Motor neuron (in vitro differentiated cells): ENCODE data around the gene ZBTB8A. TPM values are rescaled to one million over a fixed set of nuclear protein-coding genes. Genes with fewer than 3 reads are reported as not detected.
A peak's percentile ranks its signal among the peaks of the same experiment; 100 is the strongest.

Experiments
- ATAC-seq, 8 experiments: fragments of 200-7000 bp; cut with Tn5 transposase; replicated peaks in 6 of 8; 2 replicates each; pipeline ENCODE4 v1.8.0; 2021; ENCODE audit warnings: mild to moderate bottlenecking in 8 of 8, moderate library complexity in 8 of 8
- H3K27ac ChIP-seq, 2 donors: fragments of 250-450 bp; sonication (Bioruptor Pico); 2 replicates each; pipeline ENCODE4 v1.9.0; 2021; ENCODE audit warnings: antibody characterized with exemption in 2 of 2, mild to moderate bottlenecking in 2 of 2, moderate library complexity in 1 of 2
- H3K4me1 ChIP-seq, 2 donors: fragments of 250-450 bp; sonication (Bioruptor Pico); replicated peaks in 1 of 2; 2 replicates each; pipeline ENCODE4 v1.6.1; 2021; ENCODE audit warnings: antibody characterized with exemption in 2 of 2, mild to moderate bottlenecking in 2 of 2, moderate library complexity in 1 of 2
- H3K4me3 ChIP-seq, 5 donors: fragments of 250-450 bp; sonication (Bioruptor Pico); 2 replicates each; pipeline ENCODE4 v1.9.0; 2021; ENCODE audit warnings: antibody characterized with exemption in 5 of 5, mild to moderate bottlenecking in 5 of 5, moderate library complexity in 4 of 5
- WGBS, 10 experiments: fragments of 450-650 bp; shearing (Covaris generic); methylation state at CpG; one replicate each; pipeline ENCODE4 v1.0.0; 2022; 5-methylcytosine and 5-hydroxymethylcytosine counted together
- in situ Hi-C, 9 experiments: fragments of 400-800 bp; cut with MboI; loops; one replicate each; pipeline ENCODE4 v1.15.0; 2021; ENCODE audit warnings: low sequenced_read_pairs in 9 of 9, low pct_unique_long_range_greater_than_20kb in 2 of 9; ENCODE audit not compliant: unreplicated experiment in 9 of 9
- total RNA-seq, 8 experiments: library from RNA; unstranded; fragments of 300-600 nt; gene quantifications; 2 replicates each; pipeline versions ENCODE4 v1.2.3 to v1.2.4, GENCODE V29; 2022

ZBTB8A gene
- 10 to 100 TPM in 5 of 8 experiments, 1 to 10 TPM in 3; 1.5 to 18.2 (median 14.3) TPM for total RNA-seq

DNA sequence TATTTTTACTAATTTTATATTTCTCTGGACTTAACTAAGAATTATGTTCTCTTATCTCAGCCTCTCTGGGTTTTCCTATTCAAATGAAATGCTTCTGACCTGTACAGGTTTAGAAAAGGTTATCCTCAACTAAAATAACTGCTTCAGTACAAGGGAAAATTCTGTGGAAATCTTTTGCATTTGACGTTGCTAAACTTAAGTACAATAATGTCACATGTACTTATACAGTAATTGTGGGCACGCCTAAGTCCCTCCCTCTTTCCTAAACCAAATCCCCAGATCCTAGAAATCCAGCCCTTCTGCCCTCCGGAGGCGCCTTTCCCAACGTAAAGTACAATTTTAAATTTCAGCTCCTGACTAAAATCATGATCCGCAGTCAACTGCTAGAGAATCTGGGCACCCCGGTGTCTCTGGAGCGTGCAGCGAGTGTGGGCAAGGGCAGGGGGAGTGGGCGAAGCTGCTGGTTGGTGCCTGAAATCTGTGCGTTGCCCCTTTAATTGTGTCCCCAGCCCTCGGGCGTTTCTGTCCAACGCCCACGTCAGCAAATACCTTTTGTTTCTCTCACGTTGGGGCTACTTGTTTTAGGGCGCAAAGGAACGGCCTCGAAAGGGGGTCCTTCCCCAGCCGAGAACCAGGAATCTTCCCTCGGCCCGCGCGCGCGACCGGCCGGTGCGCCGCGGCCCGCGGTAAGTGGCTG is at the start of gene ZBTB8A:
Gene ZBTB8A, plus strand, starts transcription at position 541 of the 697 bp plus-strand sequence. CDS start 53,505 bp downstream, outside the sequence.
- peaks cover 3 to 6% of the 10 kb centered on the region in 2 donors for H3K4me1 ChIP-seq
- peak within 1 kb of the TSS; percentile 75 to 82 for H3K27ac ChIP-seq
- in situ Hi-C loops = no loop called here
- H3K4me3 ChIP-seq = peak within 1 kb of the TSS; percentile 56 to 98 (median 71)
- ATAC-seq = peak; percentile 74 to 80 (median 76)
- WGBS, 10 experiments = 0 to 17% (median 1%) methylated on average over 1 to 25 of the region's 33 CpGs

DNA sequence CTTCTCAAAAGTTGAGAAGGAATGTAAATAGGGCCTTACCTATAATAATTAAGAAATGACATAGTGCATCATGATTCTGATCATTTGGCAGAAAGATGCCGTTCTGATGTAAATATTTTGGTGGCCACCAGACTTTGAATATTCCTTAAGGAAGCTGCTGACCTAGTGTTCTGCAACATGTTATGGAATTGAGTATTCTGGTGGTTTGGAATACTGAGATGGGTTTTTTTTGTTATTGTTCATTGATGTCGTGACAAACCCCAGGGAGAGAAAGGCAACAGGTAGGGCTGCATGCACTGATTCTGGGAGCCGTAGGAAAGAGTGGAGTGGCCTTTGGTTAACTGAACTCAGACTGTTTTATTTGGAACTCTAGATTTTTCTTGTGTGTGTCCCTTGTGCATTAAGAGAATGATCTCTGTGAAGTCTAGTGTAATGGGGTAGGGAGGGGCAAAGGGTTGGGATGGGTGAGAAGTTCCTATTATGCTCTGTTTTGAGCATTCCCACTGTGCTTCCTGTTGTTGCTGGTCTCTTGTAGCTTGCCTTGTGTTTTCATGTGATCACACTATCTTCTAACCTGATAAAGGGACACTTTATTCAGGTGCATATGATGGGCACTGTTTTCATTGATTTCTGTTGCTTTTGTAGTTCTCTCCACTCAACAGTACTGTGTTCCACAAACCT is 49.3 kb upstream of the ZBTB8A start:
- 14 to 100% (median 78%) methylated on average over 1 to 3 of the region's 3 CpGs for WGBS, 10 experiments

GRCh38 chr1:32491386-32491785 is 47.8 kb upstream of the ZBTB8A start:
- in situ Hi-C loops = no loop called here
- Histone ChIP-seq H3K4me3 (no peak overlapping the region), H3K27ac (no peak overlapping the region), H3K4me1 (peaks cover 0 to 4% of the 10 kb centered on the region in 2 donors)
- no peak for ATAC-seq
- 83 to 100% (median 100%) methylated on average over 1 to 2 of the region's 2 CpGs; no CpG with 5 or more reads in 3 of the 10 experiments for WGBS, 10 experiments

More for the DNA sequence above, 49.3 kb upstream of the ZBTB8A start:
- in situ Hi-C loops = no loop called here
- Histone ChIP-seq H3K4me3 (no peak overlapping the region), H3K4me1 (no peaks in the 10 kb centered on the region), H3K27ac (no peak overlapping the region)
- no peak for ATAC-seq

GRCh38 chr1:32494196-32494595 is 45.0 kb upstream of the ZBTB8A start:
- H3K4me1 ChIP-seq = peaks cover 0 to 4% of the 10 kb centered on the region in 2 donors
- H3K4me3 ChIP-seq = no peak overlapping the region
- in situ Hi-C loops = no loop called here
- no peak overlapping the region for H3K27ac ChIP-seq
- WGBS, 10 experiments = 43 to 100% (median 78%) methylated on average over 1 of the region's 1 CpG; no CpG with 5 or more reads in 3 of the 10 experiments
- peak in 1 of 8 experiments; percentile 15 for ATAC-seq

DNA sequence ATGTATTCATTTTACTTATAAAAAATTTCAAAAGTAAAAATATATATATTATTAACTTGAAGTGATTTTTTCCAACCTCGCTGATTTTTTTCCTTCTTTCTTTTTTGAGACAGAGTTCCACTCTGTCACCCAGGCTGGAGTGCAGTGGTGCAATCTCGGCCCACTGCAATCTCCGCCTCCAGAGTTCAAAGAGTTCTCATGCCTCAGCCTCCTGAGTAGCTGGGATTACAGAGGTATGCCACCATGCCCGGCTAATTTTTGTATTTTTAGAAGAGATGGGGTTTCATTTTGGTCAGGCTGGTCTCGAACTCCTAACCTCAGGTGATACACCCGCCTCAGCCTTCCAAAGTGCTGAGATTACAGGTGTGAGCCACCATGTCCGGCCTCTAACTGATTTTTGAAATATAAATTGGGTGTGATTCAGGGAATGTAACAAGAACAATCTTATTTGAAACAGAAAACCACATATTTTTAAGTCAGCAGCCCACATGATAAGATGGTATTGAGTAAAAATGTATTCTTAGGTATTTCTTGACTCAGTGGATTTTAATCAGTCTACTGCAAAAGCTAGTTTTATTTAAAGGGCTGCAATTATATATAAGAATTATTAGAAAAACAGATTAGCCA is 44.4 kb upstream of the ZBTB8A start:
- no peak overlapping the region for H3K27ac ChIP-seq
- no peak overlapping the region for H3K4me3 ChIP-seq
- in situ Hi-C loops = no loop called here
- H3K4me1 ChIP-seq = peaks cover 0 to 4% of the 10 kb centered on the region in 2 donors
- WGBS, 10 experiments = 25 to 92% (median 80%) methylated on average over 1 to 7 of the region's 7 CpGs; no CpG with 5 or more reads in 1 of the 10 experiments
- no peak for ATAC-seq

DNA sequence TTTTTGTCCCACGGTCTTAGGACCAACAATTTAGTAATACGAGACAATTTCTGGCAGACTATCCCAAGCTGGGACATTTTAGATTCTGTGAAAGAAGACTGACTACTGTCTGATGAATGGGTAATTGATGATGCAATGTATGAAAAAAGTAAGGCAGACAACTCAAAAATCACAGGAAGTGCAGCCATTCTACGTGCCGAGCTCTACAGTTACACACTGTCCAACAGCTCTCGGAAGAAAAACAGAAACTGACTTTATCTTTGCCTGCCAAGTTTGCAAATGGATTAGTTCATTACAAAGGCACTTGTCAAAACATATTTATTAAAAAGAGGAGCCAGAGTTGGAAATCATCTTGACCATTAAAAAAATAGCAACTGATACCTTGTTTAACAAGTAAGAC is 43.1 kb upstream of the ZBTB8A start:
- in situ Hi-C loops = no loop called here
- no peak overlapping the region for H3K4me3 ChIP-seq
- H3K4me1 ChIP-seq = peaks cover 0 to 4% of the 10 kb centered on the region in 2 donors
- WGBS, 10 experiments = 0 to 96% (median 82%) methylated on average over 2 to 5 of the region's 5 CpGs
- no peak overlapping the region for H3K27ac ChIP-seq
- no peak for ATAC-seq

- ATAC-seq = no peak
- H3K4me1 ChIP-seq = peaks cover 0 to 4% of the 10 kb centered on the region in 2 donors
- H3K27ac ChIP-seq = no peak overlapping the region
- H3K4me3 ChIP-seq = no peak overlapping the region
- 61 to 100% (median 94%) methylated on average over 1 to 8 of the region's 8 CpGs; no CpG with 5 or more reads in 1 of the 10 experiments for WGBS, 10 experiments
- in situ Hi-C loops = no loop called here
Observed at GRCh38 chr1:32498751-32499150, 40.5 kb upstream of the ZBTB8A start.

- Histone ChIP-seq H3K4me1 (peaks cover 0 to 4% of the 10 kb centered on the region in 2 donors), H3K4me3 (peak overlapping the region; percentile 48 to 77 (median 58)), H3K27ac (peak overlapping the region; percentile 86 to 88)
- in situ Hi-C loops = no loop called here
- ATAC-seq = peak; percentile 85 to 95 (median 94)
- 0 to 100% (median 22%) methylated on average over 1 to 10 of the region's 99 CpGs; no CpG with 5 or more reads in 4 of the 10 experiments for WGBS, 10 experiments
Observed at GRCh38 chr1:32500387-32501209, 38.6 kb upstream of the ZBTB8A start.

GRCh38 chr1:32501865-32502264 is 37.4 kb upstream of the ZBTB8A start:
- no peak overlapping the region for H3K27ac ChIP-seq
- H3K4me3 ChIP-seq = no peak overlapping the region
- in situ Hi-C loops = no loop called here
- no peak for ATAC-seq
- 64 to 100% (median 92%) methylated on average over 1 to 9 of the region's 9 CpGs; no CpG with 5 or more reads in 2 of the 10 experiments for WGBS, 10 experiments
- no peaks in the 10 kb centered on the region for H3K4me1 ChIP-seq

GRCh38 chr1:32503153-32503552 is 36.1 kb upstream of the ZBTB8A start:
- WGBS, 10 experiments = 72 to 100% (median 89%) methylated on average over 1 to 5 of the region's 7 CpGs; no CpG with 5 or more reads in 3 of the 10 experiments
- Histone ChIP-seq H3K4me1 (no peaks in the 10 kb centered on the region), H3K4me3 (no peak overlapping the region), H3K27ac (no peak overlapping the region)
- in situ Hi-C loops = no loop called here
- ATAC-seq = no peak

GRCh38 chr1:32507021-32507420 is 32.2 kb upstream of the ZBTB8A start:
- Histone ChIP-seq H3K27ac (no peak overlapping the region), H3K4me3 (no peak overlapping the region), H3K4me1 (no peaks in the 10 kb centered on the region)
- 4 to 100% (median 80%) methylated on average over 1 to 4 of the region's 4 CpGs for WGBS, 10 experiments
- ATAC-seq = no peak
- in situ Hi-C loops = no loop called here

GRCh38 chr1:32508761-32509160 is 30.5 kb upstream of the ZBTB8A start:
- Histone ChIP-seq H3K4me1 (no peaks in the 10 kb centered on the region), H3K27ac (no peak overlapping the region), H3K4me3 (no peak overlapping the region)
- in situ Hi-C loops = no loop called here
- no peak for ATAC-seq
- 66 to 83% (median 70%) methylated on average over 2 to 5 of the region's 5 CpGs; no CpG with 5 or more reads in 3 of the 10 experiments for WGBS, 10 experiments
